ENCODE results near the gene ASXL3.

Gene ASXL3

GRCh38 chr18:33665187-33665586 lies 87.2 kb downstream of the ASXL3 start:
- DNase-seq = no peak

GRCh38 chr18:33665641-33666040 lies 87.6 kb downstream of the ASXL3 start:
- DNase-seq = no peak

- no peak for DNase-seq
Measured at GRCh38 chr18:33666915-33667314, 88.9 kb downstream of the ASXL3 start.

- DNase-seq = no peak
Measured at GRCh38 chr18:33669589-33669988, 91.6 kb downstream of the ASXL3 start.

- no peak for DNase-seq
Measured at GRCh38 chr18:33670029-33670428, 92.0 kb downstream of the ASXL3 start.

- DNase-seq = no peak
Measured at GRCh38 chr18:33673689-33674088, 95.7 kb downstream of the ASXL3 start.

GRCh38 chr18:33676593-33676992 lies 98.6 kb downstream of the ASXL3 start:
- no peak for DNase-seq

GRCh38 chr18:33677891-33678290 lies 99.9 kb downstream of the ASXL3 start:
- DNase-seq = no peak

- no peak for DNase-seq
Measured at GRCh38 chr18:33682436-33682835, 104.4 kb downstream of the ASXL3 start.

GRCh38 chr18:33694593-33694992 lies 116.6 kb downstream of the ASXL3 start:
- no peak for DNase-seq

GRCh38 chr18:33696332-33697162 lies 118.5 kb downstream of the ASXL3 start:
- DNase-seq = no peak

GRCh38 chr18:33697498-33697897 lies 119.5 kb downstream of the ASXL3 start:
- DNase-seq = no peak

- no peak for DNase-seq
Measured at GRCh38 chr18:33699372-33699771, 121.4 kb downstream of the ASXL3 start.

GRCh38 chr18:33700513-33700976 lies 122.5 kb downstream of the ASXL3 start:
- no peak for DNase-seq

GRCh38 chr18:33702625-33703024 lies 124.6 kb downstream of the ASXL3 start:
- no peak for DNase-seq

GRCh38 chr18:33706391-33706790 lies 128.4 kb downstream of the ASXL3 start:
- no peak for DNase-seq

- DNase-seq = no peak
Measured at GRCh38 chr18:33708876-33709275, 130.9 kb downstream of the ASXL3 start.

GRCh38 chr18:33710269-33710668 lies 132.2 kb downstream of the ASXL3 start:
- DNase-seq = no peak

GRCh38 chr18:33711514-33711913 lies 133.5 kb downstream of the ASXL3 start:
- no peak for DNase-seq

GRCh38 chr18:33712719-33713118 lies 134.7 kb downstream of the ASXL3 start:
- DNase-seq = no peak

- DNase-seq = no peak
Measured at GRCh38 chr18:33716061-33716683, 138.2 kb downstream of the ASXL3 start.

GRCh38 chr18:33717339-33717738 lies 139.3 kb downstream of the ASXL3 start:
- DNase-seq = no peak

- no peak for DNase-seq
Measured at GRCh38 chr18:33720133-33720532, 142.1 kb downstream of the ASXL3 start.

- DNase-seq = no peak
Measured at GRCh38 chr18:33729556-33729955, 151.5 kb downstream of the ASXL3 start.

Data from activated naive CD4-positive, alpha-beta T cell treated with anti-CD3 and anti-CD28 coated beads, Interleukin-2, amount 50 U/mL, for 16 hours (primary cell).